SK-N-SH treated with all-trans-retinoic acid at 6 μM for 48 hours (cell line): ENCODE results near the gene ECM1.

ENCODE experiments used
- BACH2 ChIP-seq: fragments of 250-450 bp; sonication (Bioruptor Pico); IDR thresholded peaks from 2 replicates; pipeline ENCODE4 v1.9.0; 2021; ENCODE audit warnings: mild to moderate bottlenecking, borderline replicate concordance
- ESRRG ChIP-seq: fragments of 250-450 bp; sonication (Bioruptor Pico); IDR thresholded peaks from 2 replicates; pipeline ENCODE4 v1.6.1; 2021; ENCODE audit warnings: mild to moderate bottlenecking
- ZFP3 ChIP-seq: fragments of 250-450 bp; sonication (Bioruptor Pico); IDR thresholded peaks from 2 replicates; pipeline ENCODE4 v1.5.0; 2020; ENCODE audit warnings: mild to moderate bottlenecking, moderate library complexity

DNA sequence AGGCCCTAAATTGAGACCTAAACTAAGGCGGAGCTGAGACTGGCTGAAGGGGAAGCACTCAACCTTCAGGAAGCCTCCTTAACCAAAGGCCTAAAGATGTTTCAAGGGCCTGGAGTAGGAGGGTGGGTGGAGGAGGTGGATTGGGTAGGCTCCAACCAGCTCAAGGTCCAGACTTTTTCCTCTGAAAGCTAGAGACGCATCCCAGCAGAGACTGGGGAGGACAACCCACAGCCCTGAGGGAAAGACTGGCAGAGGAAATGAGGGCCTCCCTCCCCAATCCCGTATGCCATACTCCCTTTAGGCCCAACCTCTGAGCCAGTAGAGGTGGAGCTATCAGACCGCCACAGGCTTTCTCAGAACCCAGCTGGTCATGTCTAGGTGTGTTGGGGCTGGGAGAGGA is 1.1 kb downstream of the ECM1 start:
- TF ChIP-seq BACH2 (CRISPR knock-in tag) (no peak), ESRRG (no peak), ZFP3 (CRISPR knock-in tag) (no peak)
